Measurements from ENCODE around the gene CCSER1.

- TF ChIP-seq CTCF (conservative IDR thresholded peaks at IDR 0.05 in 1 of 2, IDR thresholded peaks at IDR 0.05 in 1 of 2; ENCODE audit: low read depth in 1 of 2, low read length in 2 of 2) (no peak), EZH2 (IDR thresholded peaks at IDR 0.05; ENCODE audit: low read length, missing control alignments) (no peak)
These were observed 1469.5 kb downstream of the CCSER1 start for GRCh38 chr4:91596718-91597117.

Measured in fibroblast of lung (primary cell).